ENCODE results near the gene LPAR4.

DNA sequence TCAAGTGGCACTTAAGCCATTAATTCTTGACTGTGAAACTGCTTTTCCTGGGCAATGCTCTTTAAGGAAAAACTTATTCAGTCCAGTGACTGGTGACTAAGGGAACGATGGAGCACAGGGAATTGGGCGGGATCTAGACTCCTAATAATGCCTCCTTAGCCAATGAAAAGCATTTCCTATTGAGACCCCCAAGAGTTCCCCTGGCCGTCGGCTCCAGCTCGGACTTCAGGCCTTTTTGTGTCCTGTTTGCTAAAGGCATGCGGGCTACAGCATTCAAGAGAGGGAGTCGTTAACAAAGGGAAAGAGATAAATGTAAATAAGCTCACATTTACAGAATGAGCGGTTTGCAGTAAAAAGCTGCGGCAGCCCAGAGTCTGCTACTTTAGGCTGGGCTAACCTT is at the start of gene LPAR4:
- TF ChIP-seq, protein P1, sequence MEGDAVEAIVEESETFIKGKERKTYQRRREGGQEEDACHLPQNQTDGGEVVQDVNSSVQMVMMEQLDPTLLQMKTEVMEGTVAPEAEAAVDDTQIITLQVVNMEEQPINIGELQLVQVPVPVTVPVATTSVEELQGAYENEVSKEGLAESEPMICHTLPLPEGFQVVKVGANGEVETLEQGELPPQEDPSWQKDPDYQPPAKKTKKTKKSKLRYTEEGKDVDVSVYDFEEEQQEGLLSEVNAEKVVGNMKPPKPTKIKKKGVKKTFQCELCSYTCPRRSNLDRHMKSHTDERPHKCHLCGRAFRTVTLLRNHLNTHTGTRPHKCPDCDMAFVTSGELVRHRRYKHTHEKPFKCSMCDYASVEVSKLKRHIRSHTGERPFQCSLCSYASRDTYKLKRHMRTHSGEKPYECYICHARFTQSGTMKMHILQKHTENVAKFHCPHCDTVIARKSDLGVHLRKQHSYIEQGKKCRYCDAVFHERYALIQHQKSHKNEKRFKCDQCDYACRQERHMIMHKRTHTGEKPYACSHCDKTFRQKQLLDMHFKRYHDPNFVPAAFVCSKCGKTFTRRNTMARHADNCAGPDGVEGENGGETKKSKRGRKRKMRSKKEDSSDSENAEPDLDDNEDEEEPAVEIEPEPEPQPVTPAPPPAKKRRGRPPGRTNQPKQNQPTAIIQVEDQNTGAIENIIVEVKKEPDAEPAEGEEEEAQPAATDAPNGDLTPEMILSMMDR (IDR thresholded peaks at IDR 0.05): no peak
- no peak for TF ChIP-seq POLR2A (IDR thresholded peaks at IDR 0.05)
